Neural cell (in vitro differentiated cells): ENCODE results near the gene ZNF324B. TPM values are rescaled to one million over a fixed set of nuclear protein-coding genes. Genes with fewer than 3 reads are reported as not detected.

Experiments
- H2AFZ ChIP-seq: fragments of 200-600, 300-800 bp; sonication (generic), shearing (Covaris generic); 2 replicates; pipeline ENCODE4 v1.6.0; 2014; ENCODE audit warnings: low read depth, mild to moderate bottlenecking, antibody characterized with exemption, low read length, moderate library complexity
- H3F3A ChIP-seq: fragments of 200-600 bp; shearing (Covaris generic); 2 replicates; pipeline ENCODE4 v1.6.1; 2016; ENCODE audit warnings: mild to moderate bottlenecking, moderate library complexity, mixed read lengths, antibody characterized with exemption, low read length; ENCODE audit not compliant: insufficient read depth, poor library complexity, severe bottlenecking
- H3K27ac ChIP-seq: fragments of 200-600, 300-800 bp; sonication (generic), shearing (Covaris generic); 2 replicates; pipeline ENCODE4 v1.5.1; 2014; ENCODE audit warnings: mild to moderate bottlenecking, low read length, moderate library complexity
- H3K27me3 ChIP-seq: fragments of 300-800, 200-600 bp; sonication (generic), shearing (Covaris generic); 2 replicates; pipeline ENCODE4 v1.6.0; 2014; ENCODE audit warnings: mild to moderate bottlenecking, low read depth, low read length, moderate library complexity; ENCODE audit not compliant: insufficient read depth
- H3K36me3 ChIP-seq: fragments of 300-800, 200-600 bp; sonication (generic), shearing (Covaris generic); 2 replicates; pipeline ENCODE4 v1.5.1; 2014; ENCODE audit warnings: mild to moderate bottlenecking, antibody characterized with exemption, low read length, moderate library complexity; ENCODE audit not compliant: insufficient read depth
- H3K4me2 ChIP-seq: fragments of 300-800, 200-600 bp; sonication (generic), shearing (Covaris generic); 2 replicates; pipeline ENCODE4 v1.6.0; 2014; ENCODE audit warnings: mild to moderate bottlenecking, low read length
- H3K4me3 ChIP-seq: fragments of 300-800, 200-600 bp; sonication (generic), shearing (Covaris generic); 2 replicates; pipeline ENCODE4 v1.5.1; 2014; ENCODE audit warnings: mild to moderate bottlenecking, low read length, moderate library complexity
- H3K79me2 ChIP-seq: fragments of 200-600 bp; shearing (Covaris generic); replicated peaks from 2 replicates; pipeline ENCODE4 v1.6.0; 2014; ENCODE audit warnings: mild to moderate bottlenecking, low read length, moderate library complexity; ENCODE audit not compliant: insufficient read depth
- H3K9ac ChIP-seq: fragments of 300-800, 200-600 bp; sonication (generic), shearing (Covaris generic); 2 replicates; pipeline ENCODE4 v1.6.1; 2016; ENCODE audit warnings: mild to moderate bottlenecking, low read length, mixed read lengths
- H3K9me2 ChIP-seq: fragments of 200-600 bp; shearing (Covaris generic); 2 replicates; pipeline ENCODE4 v1.6.1; 2016; ENCODE audit warnings: mild to moderate bottlenecking, low read length, mixed read lengths; ENCODE audit not compliant: insufficient read depth
- H3K9me3 ChIP-seq: fragments of 200-600, 300-800 bp; sonication (generic), shearing (Covaris generic); 2 replicates; pipeline ENCODE4 v1.6.1; 2016; ENCODE audit warnings: mild to moderate bottlenecking, mixed run types, low read length, moderate library complexity, mixed read lengths
- H4K20me1 ChIP-seq: fragments of 200-600 bp; shearing (Covaris generic); 2 replicates; pipeline ENCODE4 v1.6.1; 2016; ENCODE audit warnings: mild to moderate bottlenecking, mixed run types; ENCODE audit not compliant: insufficient read depth
- CTCF ChIP-seq: fragments of 450-650 bp; IDR thresholded peaks from 2 replicates; pipeline ENCODE4 v1.5.1; 2014; ENCODE audit warnings: antibody characterized with exemption, mild to moderate bottlenecking, moderate library complexity; ENCODE audit not compliant: poor library complexity, severe bottlenecking
- EP300 ChIP-seq: fragments of 450-650 bp; conservative IDR thresholded peaks from 2 replicates; pipeline ENCODE4 v1.6.1; 2014; ENCODE audit warnings: antibody characterized with exemption, mild to moderate bottlenecking, moderate library complexity; ENCODE audit not compliant: poor library complexity, severe bottlenecking
- EZH2 ChIP-seq: fragments of 200-600, 300-800 bp; shearing (Covaris generic), sonication (generic); IDR thresholded peaks from 2 replicates; pipeline ENCODE4 v1.6.1; 2014; ENCODE audit warnings: antibody characterized with exemption, low read length, borderline replicate concordance, mild to moderate bottlenecking; ENCODE audit not compliant: insufficient read depth, poor library complexity, severe bottlenecking
- MXI1 ChIP-seq: fragments of 450-650 bp; conservative IDR thresholded peaks from 2 replicates; pipeline ENCODE4 v1.6.1; 2014; ENCODE audit warnings: antibody characterized with exemption, mild to moderate bottlenecking; ENCODE audit not compliant: poor library complexity, severe bottlenecking
- POLR2AphosphoS5 ChIP-seq: IDR thresholded peaks from 2 replicates; pipeline ENCODE4 v1.6.1; 2012
- RAD21 ChIP-seq: fragments of 450-650 bp; conservative IDR thresholded peaks from 2 replicates; pipeline ENCODE4 v1.6.1; 2014; ENCODE audit warnings: antibody characterized with exemption, mild to moderate bottlenecking, moderate library complexity
- REST ChIP-seq: IDR thresholded peaks from 2 replicates; pipeline ENCODE4 v1.6.1; 2012; ENCODE audit warnings: borderline replicate concordance
- SMC3 ChIP-seq: fragments of 450-650 bp; conservative IDR thresholded peaks from 2 replicates; pipeline ENCODE4 v1.6.1; 2014; ENCODE audit warnings: antibody characterized with exemption, mild to moderate bottlenecking, moderate library complexity; ENCODE audit not compliant: poor library complexity
- TAF1 ChIP-seq: IDR thresholded peaks from 2 replicates; pipeline ENCODE4 v1.6.1; 2012; ENCODE audit warnings: low read depth
- polyA plus RNA-seq: library from polyadenylated mRNA; depleted of rRNA; stranded (reverse); fragments of >200 nt; gene quantifications from 2 replicates; pipeline ENCODE4 v1.2.3, GENCODE V29; 2014

ZNF324B gene
- polyA plus RNA-seq, 1 donor from 2014 or later, result 10.4 TPM

- H3K9ac ChIP-seq, result no peak overlapping the region
- H3K27me3 ChIP-seq, result no peaks in the 10 kb centered on the region
- H3K9me2 ChIP-seq, result no peaks in the 10 kb centered on the region
- no peaks in the 10 kb centered on the region for H3K79me2 ChIP-seq
- H4K20me1 ChIP-seq, result no peaks in the 10 kb centered on the region
- H2AFZ ChIP-seq, result no peak overlapping the region
- no peaks in the 10 kb centered on the region for H3K36me3 ChIP-seq
- no peak overlapping the region for H3K4me3 ChIP-seq
- TF ChIP-seq CTCF (no peak), EP300 (no peak), REST (no peak), POLR2AphosphoS5 (no peak), MXI1 (no peak), SMC3 (no peak), RAD21 (no peak), TAF1 (no peak)
- no peaks in the 10 kb centered on the region for H3K9me3 ChIP-seq
- no peaks in the 10 kb centered on the region for H3F3A ChIP-seq
- no peak overlapping the region for H3K4me2 ChIP-seq
- H3K27ac ChIP-seq, result no peak overlapping the region
These were observed 40.8 kb downstream of the ZNF324B start for GRCh38 chr19:58492265-58492664.

GRCh38 chr19:58497634-58498170 lies 46.3 kb downstream of the ZNF324B start:
- Histone ChIP-seq H3K4me2 (no peak overlapping the region), H3K27me3 (no peaks in the 10 kb centered on the region), H3F3A (no peaks in the 10 kb centered on the region), H3K4me3 (no peak overlapping the region), H2AFZ (no peak overlapping the region), H3K27ac (no peak overlapping the region), H3K79me2 (no peaks in the 10 kb centered on the region), H3K36me3 (no peaks in the 10 kb centered on the region), H4K20me1 (no peaks in the 10 kb centered on the region), H3K9me2 (no peaks in the 10 kb centered on the region), H3K9ac (no peak overlapping the region), H3K9me3 (no peaks in the 10 kb centered on the region)
- TF ChIP-seq MXI1 (no peak), SMC3 (no peak), TAF1 (no peak), EP300 (no peak), CTCF (no peak), REST (no peak), RAD21 (no peak), POLR2AphosphoS5 (no peak), EZH2 (no peak)
